Adrenal gland (tissue), 12 donors: ENCODE data around the gene RECK. TPM values are rescaled to one million over a fixed set of nuclear protein-coding genes. Genes with fewer than 3 reads are reported as not detected.
A peak's percentile ranks its signal among the peaks of the same experiment; 100 is the strongest.

ENCODE experiments used
- DNase-seq, 7 donors: peaks; one replicate each; pipeline ENCODE4 v3.0.0-alpha.2; 2019 to 2020
- H3K27ac ChIP-seq, 5 donors: fragments of 200-600 bp; sonication (generic) in 4 of 5; 1 replicate in 3 of 5; 2 replicates in 2 of 5; pipeline versions ENCODE4 v1.5.1 to v1.8.0; 2016 to 2020; ENCODE audit warnings: mild to moderate bottlenecking in 1 of 5
- H3K27me3 ChIP-seq: fragments of 200-600 bp; 2 replicates; pipeline ENCODE4 v1.8.0; 2021
- H3K36me3 ChIP-seq, 2 donors: fragments of 200-600 bp; replicated peaks in 1 of 2; 1 replicate in 1 of 2; 2 replicates in 1 of 2; pipeline versions ENCODE4 v1.5.1 to v1.8.0; 2018 to 2022
- H3K4me1 ChIP-seq, 2 donors: fragments of 200-600 bp; replicated peaks in 1 of 2; 1 replicate in 1 of 2; 2 replicates in 1 of 2; pipeline versions ENCODE4 v1.5.1 to v1.8.0; 2018 to 2021
- H3K4me3 ChIP-seq, 4 donors: fragments of 200-600 bp; sonication (generic) in 3 of 4; one replicate each; pipeline ENCODE4 v1.5.1; 2016 to 2018
- H3K9me3 ChIP-seq, 3 donors: fragments of 200-600 bp; sonication (generic) in 1 of 3; replicated peaks in 1 of 3; 1 replicate in 2 of 3; 2 replicates in 1 of 3; pipeline versions ENCODE4 v1.5.1 to v1.8.0; 2016 to 2021
- CTCF ChIP-seq, 6 experiments: fragments of 450-650 bp in 4 of 6; fragments of 200-600 bp in 2 of 6; sonication (generic) in 1 of 6; IDR thresholded peaks; 1 replicate in 5 of 6; 2 replicates in 1 of 6; pipeline versions ENCODE4 v1.5.1 to v1.8.0; 2016 to 2021; ENCODE audit warnings: antibody characterized with exemption in 6 of 6, mild to moderate bottlenecking in 2 of 6, moderate library complexity in 1 of 6
- POLR2A ChIP-seq, 2 donors: fragments of 450-650 bp; IDR thresholded peaks; one replicate each; pipeline ENCODE4 v1.6.1; 2017; ENCODE audit warnings: antibody characterized with exemption in 2 of 2, mild to moderate bottlenecking in 2 of 2, moderate library complexity in 1 of 2
- WGBS, 4 donors: extraction: QIAGEN DNeasy Blood & Tissue Kit in 2 of 4; methylation state at CpG; one replicate each; pipeline versions ENCODE4 v1.1.5 to v1.1.7; 2013 to 2017; 5-methylcytosine and 5-hydroxymethylcytosine counted together
- intact Hi-C, 2 donors: fragments of 100-400 bp; cut with DNase I; formaldehyde crosslinking; loops; one replicate each; pipeline versions ENCODE4 v1.14.1 to v1.15.0; 2022 to 2023
- polyA plus RNA-seq, 3 donors: library from polyadenylated mRNA; stranded (reverse); fragments of 200-250 nt in 2 of 3; fragments of 350-450 nt in 1 of 3; fragmentation: Illumina TruSeq in 1 of 3; extraction: RNeasy Lipid Tissue Mini Kit (QIAGEN cat#74804) in 1 of 3; gene quantifications; one replicate each; pipeline ENCODE4 v1.2.3, GENCODE V29; 2013 to 2014
- total RNA-seq, 9 donors: library from RNA; depleted of rRNA in 4 of 9; stranded (reverse); fragments of >200 nt in 4 of 9; fragments of 120-200 nt in 1 of 9; fragmentation: NEBNext Ultra II Directional in 1 of 9; extraction: Animal tissue kit (Norgen Biotek cat#: 25700) in 1 of 9; gene quantifications; one replicate each; pipeline versions ENCODE4 v1.1.0 to v1.2.4, GENCODE V29; 2013 to 2023
- donor health status: healthy with polysubstance abuse.
- donor health status: Bipolar disorder and iron deficiency.
- donor health status: DM: yes; HTN: yes; CAD: no.
- donor health status: DM: no; HTN: no; CAD: no.
- donor health status: DM: no; HTN: no; CAD: no.
- donor health status: DM: yes; HTN: yes; CAD: no.

RECK gene
- total and polyA plus RNA-seq, 12 donors: 4.1 to 15.8 (median 9.6) TPM

- peaks cover 26 to 51% of the 10 kb centered on the region in 2 donors for H3K4me1 ChIP-seq
- no peaks in the 10 kb centered on the region for H3K36me3 ChIP-seq
- no peak for TF ChIP-seq POLR2A (IDR thresholded peaks at IDR 0.05)
- TF ChIP-seq CTCF (IDR thresholded peaks at IDR 0.05): no peak
- no peaks in the 10 kb centered on the region for H3K9me3 ChIP-seq
- no peak overlapping the region for H3K27ac ChIP-seq
- H3K27me3 ChIP-seq: no peaks in the 10 kb centered on the region
- intact Hi-C loops: no loop called here
- WGBS, 4 donors: 92 to 98% (median 95%) methylated on average over 4 of the region's 4 CpGs
- H3K4me3 ChIP-seq: no peak overlapping the region
- DNase-seq: no peak
These were observed 109.3 kb downstream of the RECK start for GRCh38 chr9:36145970-36146369.

- no peaks in the 10 kb centered on the region for H3K27me3 ChIP-seq
- no peaks in the 10 kb centered on the region for H3K9me3 ChIP-seq
- WGBS, 4 donors: 86 to 97% (median 94%) methylated on average over 5 to 10 of the region's 10 CpGs
- no peaks in the 10 kb centered on the region for H3K36me3 ChIP-seq
- intact Hi-C loops: no loop called here
- no peak for DNase-seq
- peaks cover 26 to 46% of the 10 kb centered on the region in 2 donors for H3K4me1 ChIP-seq
- no peak overlapping the region for H3K4me3 ChIP-seq
- no peak overlapping the region for H3K27ac ChIP-seq
- no peak for TF ChIP-seq POLR2A (IDR thresholded peaks at IDR 0.05)
- TF ChIP-seq CTCF (IDR thresholded peaks at IDR 0.05): no peak
These were observed 109.9 kb downstream of the RECK start for GRCh38 chr9:36146651-36147050.

- no peak for DNase-seq
- 81 to 90% (median 86%) methylated on average over 9 to 14 of the region's 14 CpGs for WGBS, 4 donors
These were observed 110.9 kb downstream of the RECK start for GRCh38 chr9:36147441-36148175.

More at GRCh38 chr9:36147441-36148175, 110.9 kb downstream of the RECK start:
- H3K4me1 ChIP-seq: peaks cover 22 to 38% of the 10 kb centered on the region in 2 donors
- TF ChIP-seq POLR2A (IDR thresholded peaks at IDR 0.05) (no peak), CTCF (IDR thresholded peaks at IDR 0.05) (no peak)
- intact Hi-C loops: no loop called here
- no peaks in the 10 kb centered on the region for H3K9me3 ChIP-seq
- H3K27ac ChIP-seq: peak overlapping the region in 3 of 5 donors; percentile 29 to 90 (median 80)
- no peaks in the 10 kb centered on the region for H3K36me3 ChIP-seq
- H3K4me3 ChIP-seq: no peak overlapping the region
- H3K27me3 ChIP-seq: no peaks in the 10 kb centered on the region
